ENCODE measurements around the gene FOXL3.

Gene FOXL3

GRCh38 chr7:254337-255037 lies 35.5 kb upstream of the FOXL3 start:
- Histone ChIP-seq H3K4me1 (no peaks in the 10 kb centered on the region), H3K4me2 (ENCODE audit: low read length) (no peak overlapping the region), H3K4me3 (ENCODE audit: low read depth, low read length) (no peak overlapping the region), H3K36me3 (ENCODE audit: control insufficient read depth, insufficient read depth, low read length) (no peaks in the 10 kb centered on the region), H3K27me3 (ENCODE audit: control insufficient read depth, insufficient read depth, low read length) (no peaks in the 10 kb centered on the region), H3K9me3 (ENCODE audit: control insufficient read depth, low read length) (no peaks in the 10 kb centered on the region), H3K79me2 (no peaks in the 10 kb centered on the region), H2AFZ (no peak overlapping the region), H3K27ac (no peak overlapping the region), H3K9ac (no peak overlapping the region)
- no peak for TF ChIP-seq CTCF (IDR thresholded peaks at IDR 0.05)

DNA sequence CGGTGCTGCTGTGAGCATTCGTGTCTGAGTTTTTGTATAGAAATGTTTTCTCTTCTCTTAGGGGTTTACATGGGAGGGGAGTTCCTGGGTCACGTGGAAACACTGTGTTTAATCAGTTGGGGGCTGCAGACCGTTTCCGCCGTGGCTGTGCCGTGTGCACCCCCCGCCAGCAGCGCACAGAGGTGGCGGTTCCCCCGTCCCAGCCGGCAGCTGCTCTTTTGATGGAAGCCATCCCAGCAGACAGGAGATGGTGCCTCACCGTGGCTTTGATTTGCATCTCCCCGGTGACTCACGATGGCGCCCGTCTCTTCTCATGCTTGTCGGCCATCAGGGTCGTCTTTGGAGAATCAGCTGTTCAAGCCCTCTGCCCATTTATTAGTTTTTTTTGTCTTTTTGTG lies 34.9 kb upstream of the FOXL3 start:
- Histone ChIP-seq H3K27ac (no peak overlapping the region), H3K79me2 (no peaks in the 10 kb centered on the region), H3K4me3 (ENCODE audit: low read depth, low read length) (no peak overlapping the region), H3K27me3 (ENCODE audit: control insufficient read depth, insufficient read depth, low read length) (no peaks in the 10 kb centered on the region), H3K36me3 (ENCODE audit: control insufficient read depth, insufficient read depth, low read length) (no peaks in the 10 kb centered on the region), H3K9me3 (ENCODE audit: control insufficient read depth, low read length) (no peaks in the 10 kb centered on the region), H3K4me1 (no peaks in the 10 kb centered on the region), H3K9ac (no peak overlapping the region), H3K4me2 (ENCODE audit: low read length) (no peak overlapping the region), H2AFZ (no peak overlapping the region)
- TF ChIP-seq CTCF (IDR thresholded peaks at IDR 0.05), result no peak

- H3K27ac ChIP-seq, result no peak overlapping the region
- no peaks in the 10 kb centered on the region for H3K4me1 ChIP-seq
- no peak overlapping the region for H3K4me3 ChIP-seq (ENCODE audit: low read depth, low read length)
- no peak overlapping the region for H3K4me2 ChIP-seq (ENCODE audit: low read length)
- no peak overlapping the region for H3K9ac ChIP-seq
- no peaks in the 10 kb centered on the region for H3K36me3 ChIP-seq (ENCODE audit: control insufficient read depth, insufficient read depth, low read length)
- H2AFZ ChIP-seq, result no peak overlapping the region
- no peaks in the 10 kb centered on the region for H3K27me3 ChIP-seq (ENCODE audit: control insufficient read depth, insufficient read depth, low read length)
- no peaks in the 10 kb centered on the region for H3K79me2 ChIP-seq
- no peak for TF ChIP-seq CTCF (IDR thresholded peaks at IDR 0.05)
- H3K9me3 ChIP-seq (ENCODE audit: control insufficient read depth, low read length), result no peaks in the 10 kb centered on the region
Measured at GRCh38 chr7:255721-256361, 34.1 kb upstream of the FOXL3 start.

DNA sequence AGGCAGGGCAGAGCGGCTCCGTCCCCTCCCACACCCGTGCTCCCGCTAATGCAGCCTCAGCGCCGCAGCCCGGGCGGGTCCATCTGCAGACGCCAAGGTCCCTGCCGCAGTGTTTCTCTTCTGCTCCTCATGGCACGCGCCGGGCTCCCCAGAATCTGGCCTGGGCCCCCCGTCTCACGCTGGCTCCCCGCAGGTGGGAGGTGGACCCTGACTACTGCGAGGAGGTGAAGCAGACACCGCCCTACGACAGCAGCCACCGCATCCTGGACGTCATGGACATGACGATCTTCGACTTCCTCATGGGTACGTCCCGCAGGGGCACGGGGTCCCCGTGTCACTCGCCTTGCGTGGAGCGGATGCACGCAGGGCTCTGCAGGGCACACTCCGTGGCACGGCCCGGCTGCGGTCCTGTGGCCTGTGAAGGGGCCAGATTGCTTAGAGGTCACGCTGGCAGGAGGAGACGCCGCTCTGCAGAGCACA lies 33.5 kb upstream of the FOXL3 start:
- H3K4me3 ChIP-seq (ENCODE audit: low read depth, low read length), result no peak overlapping the region
- H2AFZ ChIP-seq, result no peak overlapping the region
- H3K79me2 ChIP-seq, result no peaks in the 10 kb centered on the region
- no peak overlapping the region for H3K4me2 ChIP-seq (ENCODE audit: low read length)
- no peaks in the 10 kb centered on the region for H3K27me3 ChIP-seq (ENCODE audit: control insufficient read depth, insufficient read depth, low read length)
- H3K9me3 ChIP-seq (ENCODE audit: control insufficient read depth, low read length), result no peaks in the 10 kb centered on the region
- H3K36me3 ChIP-seq (ENCODE audit: control insufficient read depth, insufficient read depth, low read length), result no peaks in the 10 kb centered on the region
- no peak overlapping the region for H3K9ac ChIP-seq
- TF ChIP-seq CTCF (IDR thresholded peaks at IDR 0.05), result no peak
- H3K4me1 ChIP-seq, result no peaks in the 10 kb centered on the region
- no peak overlapping the region for H3K27ac ChIP-seq
